K562 (cell line): ENCODE measurements around the gene IFNGR2. TPM values are rescaled to one million over a fixed set of nuclear protein-coding genes. Genes with fewer than 3 reads are reported as not detected.

Experiments used
- ATAC-seq: fragments of 200-7000 bp; cut with Tn5 transposase; 3 replicates; pipeline ENCODE4 v1.9.1; 2020; ENCODE audit warnings: moderate library complexity
- BruUV-seq: library from RNA; stranded (reverse); fragments of 400-500 nt; replicated peaks from 2 replicates; lab custom pipeline; 2021; lab: Mats Ljungman, UMichigan
- CTCF ChIA-PET: fragments of 300-600 bp; formaldehyde crosslinking; extraction: SDS; loops from one replicate; lab custom pipeline; 2021; ENCODE audit warnings: low intra/inter-chr PET ratio; lab: Yijun Ruan, JAX
- POLR2A ChIA-PET: fragments of 300-600, 350-650 bp; sonication (Branson Sonifier 250); formaldehyde crosslinking; extraction: SDS; loops from one replicate; lab custom pipeline; 2021; ENCODE audit warnings: antibody characterized with exemption, inconsistent platforms; lab: Yijun Ruan, JAX
- DNase-seq, 4 experiments: peaks; one replicate each; pipeline versions ENCODE4 v3.0.0 to v3.0.0-alpha.2; 2011 to 2018; ENCODE audit warnings: low spot score in 3 of 4, mixed read lengths in 3 of 4; ENCODE audit errors: extremely low read depth in 1 of 4
- FAIRE-seq: peaks from 2 replicates; lab custom pipeline; 2011; peaks lifted over from hg19 to GRCh38; lab: Jason Lieb, UNC
- H2AFZ ChIP-seq: 2 replicates; pipeline ENCODE4 v1.6.0; 2011; ENCODE audit warnings: low read depth, low read length, control low read depth, inconsistent platforms
- H3K27ac ChIP-seq: fragments of 200-600 bp; 3 replicates; pipeline ENCODE4 v1.8.0; 2011; ENCODE audit warnings: low read depth, mild to moderate bottlenecking, control low read depth, inconsistent platforms, low read length, moderate library complexity, mixed read lengths; ENCODE audit errors: extremely low read depth
- H3K27me3 ChIP-seq, 2 experiments: fragments of 300-600 bp in 1 of 2; 2 replicates in 1 of 2; 3 replicates in 1 of 2; pipeline versions ENCODE4 v1.6.0 to v1.8.0; 2011; ENCODE audit warnings: inconsistent platforms in 2 of 2, low read length in 2 of 2, mild to moderate bottlenecking in 1 of 2, mixed read lengths in 1 of 2, moderate library complexity in 1 of 2; ENCODE audit not compliant: control insufficient read depth in 2 of 2, insufficient read depth in 2 of 2
- H3K36me3 ChIP-seq: fragments of 300-600 bp; 3 replicates; pipeline ENCODE4 v1.8.0; 2011; ENCODE audit warnings: mild to moderate bottlenecking, low read length, inconsistent platforms; ENCODE audit not compliant: control insufficient read depth, insufficient read depth
- H3K4me1 ChIP-seq, 2 experiments: fragments of 200-600 bp in 1 of 2; replicated peaks in 1 of 2; 2 replicates in 1 of 2; 3 replicates in 1 of 2; pipeline versions ENCODE4 v1.5.1 to v1.8.0; 2011; ENCODE audit warnings: inconsistent platforms in 2 of 2, low read length in 2 of 2, mild to moderate bottlenecking in 1 of 2, mixed read lengths in 1 of 2, moderate library complexity in 1 of 2; ENCODE audit not compliant: control insufficient read depth in 2 of 2, insufficient read depth in 2 of 2
- H3K4me2 ChIP-seq: 2 replicates; pipeline ENCODE4 v1.6.1; 2011; ENCODE audit warnings: low read length, control low read depth, inconsistent platforms, mixed read lengths; ENCODE audit not compliant: insufficient read depth
- H3K4me3 ChIP-seq: fragments of 200-600 bp; sonication (generic), shearing (Covaris generic); 2 replicates; pipeline ENCODE4 v1.5.1; 2016; ENCODE audit warnings: control low read depth, inconsistent platforms
- H3K79me2 ChIP-seq: fragments of 200-600 bp; 3 replicates; pipeline ENCODE4 v1.8.0; 2011; ENCODE audit warnings: low read length, inconsistent platforms; ENCODE audit not compliant: control insufficient read depth, insufficient read depth
- H3K9ac ChIP-seq, 2 experiments: 2 replicates each; pipeline versions ENCODE4 v1.6.0 to v1.6.1; 2011; ENCODE audit warnings: low read depth in 2 of 2, low read length in 2 of 2, control low read depth in 1 of 2, inconsistent platforms in 1 of 2, mild to moderate bottlenecking in 1 of 2, mixed read lengths in 1 of 2; ENCODE audit not compliant: insufficient read depth in 1 of 2
- H3K9me1 ChIP-seq: one replicate; pipeline ENCODE4 v1.6.0; 2011; ENCODE audit warnings: inconsistent platforms, mild to moderate bottlenecking, low read length, moderate library complexity; ENCODE audit not compliant: control insufficient read depth, insufficient read depth
- H3K9me3 ChIP-seq: replicated peaks from 2 replicates; pipeline ENCODE4 v1.5.1; 2011; ENCODE audit warnings: low read depth, low read length, inconsistent platforms; ENCODE audit not compliant: control insufficient read depth, insufficient read depth
- H4K20me1 ChIP-seq: replicated peaks from 2 replicates; pipeline ENCODE4 v1.6.1; 2011; ENCODE audit warnings: low read length, inconsistent platforms, mixed read lengths; ENCODE audit not compliant: control insufficient read depth, insufficient read depth
- BCOR ChIP-seq: fragments of 450-650 bp; IDR thresholded peaks from 2 replicates; pipeline ENCODE4 v1.6.1; 2016
- BRCA1 ChIP-seq, 2 experiments: fragments of 450-650 bp in 1 of 2; sonication (generic) in 1 of 2; formaldehyde crosslinking in 1 of 2; IDR thresholded peaks; 2 replicates each; pipeline versions ENCODE4 v1.5.0 to v1.6.1; 2017 to 2020; ENCODE audit warnings: mild to moderate bottlenecking in 1 of 2, missing genetic modification reagents in 1 of 2
- CEBPG ChIP-seq, 3 experiments: fragments of 200-800 bp in 1 of 3; sonication (Bioruptor generic) in 1 of 3; sonication (generic) in 1 of 3; formaldehyde crosslinking in 1 of 3; IDR thresholded peaks in 2 of 3; conservative IDR thresholded peaks in 1 of 3; 2 replicates each; pipeline versions ENCODE4 v1.6.1 to v1.8.0; 2016 to 2022; ENCODE audit warnings: missing compliant biosample characterization in 2 of 3, missing genetic modification characterization in 2 of 3, mild to moderate bottlenecking in 1 of 3, missing genetic modification reagents in 1 of 3
- ETV6 ChIP-seq, 3 experiments: fragments of 150-350 bp in 1 of 3; sonication (generic) in 1 of 3; formaldehyde crosslinking in 1 of 3; IDR thresholded peaks; 2 replicates each; pipeline versions ENCODE4 v1.6.1 to v1.8.0; 2014 to 2022; ENCODE audit warnings: borderline replicate concordance in 2 of 3, low read depth in 2 of 3, antibody characterized with exemption in 1 of 3, low read length in 1 of 3, mild to moderate bottlenecking in 1 of 3, missing genetic modification reagents in 1 of 3
- FOXK1 ChIP-seq: sonication (generic); formaldehyde crosslinking; IDR thresholded peaks from 2 replicates; pipeline ENCODE4 v1.8.0; 2022; ENCODE audit warnings: missing genetic modification reagents, mild to moderate bottlenecking, borderline replicate concordance
- GATA2 ChIP-seq: sonication (generic); formaldehyde crosslinking; IDR thresholded peaks from 2 replicates; pipeline ENCODE4 v1.4.0; 2020; ENCODE audit warnings: mild to moderate bottlenecking, missing genetic modification reagents
- JUN ChIP-seq, 2 experiments: sonication (generic) in 1 of 2; formaldehyde crosslinking in 1 of 2; IDR thresholded peaks; 2 replicates each; pipeline versions ENCODE4 v1.6.1 to v1.8.0; 2012 to 2022; ENCODE audit warnings: borderline replicate concordance in 2 of 2, mild to moderate bottlenecking in 2 of 2, improper control_type of control experiment in 1 of 2, low read depth in 1 of 2, low read length in 1 of 2, missing genetic modification reagents in 1 of 2
- KLF13 ChIP-seq: fragments of 450-650 bp; IDR thresholded peaks from 2 replicates; pipeline ENCODE4 v1.6.1; 2016; ENCODE audit warnings: missing genetic modification characterization, low read depth, mild to moderate bottlenecking, missing compliant biosample characterization, moderate library complexity, borderline replicate concordance
- MAFK ChIP-seq: IDR thresholded peaks from 2 replicates; pipeline ENCODE4 v1.6.1; 2011; ENCODE audit warnings: low read length, improper control_type of control experiment
- MEIS2 ChIP-seq: fragments of 450-650 bp; IDR thresholded peaks from 2 replicates; pipeline ENCODE4 v1.6.1; 2014; ENCODE audit warnings: mild to moderate bottlenecking; ENCODE audit not compliant: partially characterized antibody
- NBN ChIP-seq: fragments of 450-650 bp; IDR thresholded peaks from 2 replicates; pipeline ENCODE4 v1.6.1; 2016; ENCODE audit warnings: low read depth, mild to moderate bottlenecking
- POLR2AphosphoS2 ChIP-seq: IDR thresholded peaks from 2 replicates; pipeline ENCODE4 v1.6.1; 2012; ENCODE audit warnings: low read length, improper control_type of control experiment
- RBM25 ChIP-seq: fragments of 200-400 bp; formaldehyde crosslinking; IDR thresholded peaks from 2 replicates; pipeline ENCODE4 v1.6.1; 2018; ENCODE audit warnings: low read length, low read depth, moderate library complexity; ENCODE audit not compliant: severe bottlenecking
- SMC3 ChIP-seq: conservative IDR thresholded peaks from 2 replicates; pipeline ENCODE4 v1.6.1; 2011; ENCODE audit warnings: low read depth, low read length, improper control_type of control experiment; ENCODE audit not compliant: insufficient read depth
- SRSF7 ChIP-seq: fragments of 200-400 bp; formaldehyde crosslinking; optimal IDR thresholded peaks from 2 replicates; pipeline ENCODE3; 2017; ENCODE audit warnings: mild to moderate bottlenecking, low read depth, low read length
- ZBTB1 ChIP-seq: sonication (generic); formaldehyde crosslinking; IDR thresholded peaks from 2 replicates; pipeline ENCODE4 v1.8.1; 2023; ENCODE audit warnings: missing genetic modification reagents, low read depth, mild to moderate bottlenecking, borderline replicate concordance
- ZC3H4 ChIP-seq: sonication (generic); formaldehyde crosslinking; IDR thresholded peaks from 2 replicates; pipeline ENCODE4 v1.9.0; 2021; ENCODE audit warnings: missing genetic modification reagents, borderline replicate concordance
- ZNF41 ChIP-seq: fragments of 250-450 bp; sonication (Bioruptor Pico); conservative IDR thresholded peaks from 2 replicates; pipeline ENCODE4 v1.4.0; 2020; ENCODE audit warnings: mild to moderate bottlenecking
- ZNF766 ChIP-seq: fragments of 200-800 bp; sonication (Bioruptor generic); conservative IDR thresholded peaks from 2 replicates; pipeline ENCODE4 v1.6.1; 2016; ENCODE audit warnings: missing genetic modification characterization, missing compliant biosample characterization
- whole genome bisulfite sequencing: fragments of 100-300 bp; shearing (Covaris generic); methylation state at CpG from one replicate; pipeline ENCODE4 v1.1.6; 2016; ENCODE audit warnings: low coverage, mixed read lengths; ENCODE audit not compliant: insufficient coverage; ENCODE audit errors: missing lambda C conversion rate; 5-methylcytosine and 5-hydroxymethylcytosine counted together
- in situ Hi-C: fragments of 300-500 bp; cut with MboI; formaldehyde crosslinking; loops from 4 replicates; pipeline ENCODE4 v1.15.0; 2018; ENCODE audit warnings: inconsistent platforms, mixed read lengths
- intact Hi-C: fragments of 100-400 bp; cut with micrococcal nuclease; formaldehyde crosslinking; loops from 2 replicates; pipeline ENCODE4 v1.14.2; 2022
- polyA plus RNA-seq, 8 experiments: library from polyadenylated mRNA; depleted of rRNA in 4 of 8; stranded (reverse) in 5 of 8; unstranded in 3 of 8; fragments of >200 nt; fragmentation: Nextera tagmentation in 2 of 8; fragmentation: Illumina TruSeq in 1 of 8; extraction: Ambion mirVana in 2 of 8; extraction: Trizol in 1 of 8; gene quantifications; 2 replicates each; pipeline versions ENCODE4 v1.2.1 to v1.2.3, GENCODE V29; 2011 to 2014; ENCODE audit warnings: inconsistent platforms in 1 of 8, missing spikeins in 1 of 8
- total RNA-seq, 7 experiments: library from RNA; depleted of rRNA in 6 of 7; stranded (reverse); fragments of >200 nt in 6 of 7; fragmentation: Illumina TruSeq in 2 of 7; extraction: Trizol in 2 of 7; gene quantifications; 2 replicates each; pipeline versions ENCODE4 v1.2.1 to v1.2.3, GENCODE V29; 2011 to 2021; ENCODE audit warnings: low replicate concordance in 1 of 7
- TF ChIP-seq, protein P1 (sequence below): fragments of 250-450 bp; sonication (Bioruptor Pico); IDR thresholded peaks from 2 replicates; pipeline ENCODE4 v1.8.0; 2021; ENCODE audit warnings: mild to moderate bottlenecking, moderate library complexity

Gene IFNGR2
- total and polyA plus RNA-seq, 9 of the 15 experiments (the other 6 are each of a cell fraction or from before 2014, with no cell fraction given) = 6.7 to 58.0 (median 28.5) TPM

GRCh38 chr21:33370305-33370704 is 32.9 kb upstream of the IFNGR2 start:
- FAIRE-seq (no peak), DNase-seq (no peak), ATAC-seq (no peak)
- H2AFZ ChIP-seq = no peak overlapping the region
- H3K9me1 ChIP-seq = no peaks in the 10 kb centered on the region
- in situ Hi-C loops = no loop called here
- ChIA-PET POLR2A (interaction anchor here (0.6 to 2.2 kb wide), 3 partner anchors 9 to 764 kb away, joined by 3 to 12 read pairs (median 3); no protein-coding TSS in a partner anchor), CTCF (no interaction called here)
- no peak overlapping the region for H3K27ac ChIP-seq
- H3K4me3 ChIP-seq = no peak overlapping the region
- intact Hi-C loops = loop anchor here (10.0 kb wide), 1 partner anchor 536 kb away; no protein-coding TSS in a partner anchor
- H3K36me3 ChIP-seq = no peaks in the 10 kb centered on the region
- H3K79me2 ChIP-seq = no peaks in the 10 kb centered on the region
- no peaks in the 10 kb centered on the region for H3K27me3 ChIP-seq
- WGBS = 29% methylated on average over 2 of the region's 2 CpGs
- peaks cover 17% of the 10 kb centered on the region for H3K9me3 ChIP-seq
- BruUV-seq = no TSS peak
- H3K9ac ChIP-seq = no peak overlapping the region
- H3K4me1 ChIP-seq = peaks cover 4% of the 10 kb centered on the region in 2 experiments; a peak in 2 of 5 replicates
- H4K20me1 ChIP-seq = no peaks in the 10 kb centered on the region
- TF ChIP-seq ZNF41 (CRISPR knock-in tag) (no peak), GATA2 (no peak), BCOR (no peak), SMC3 (no peak), RBM25 (no peak), SRSF7 (no peak), ZBTB1 (CRISPR knock-in tag) (no peak), CEBPG (CRISPR knock-in tag; IDR thresholded peaks at IDR 0.05) (no peak), CEBPG (tag; conservative IDR thresholded peaks at IDR 0.05 in 1 of 2, IDR thresholded peaks at IDR 0.05 in 1 of 2) (no peak), MEIS2 (no peak), ZC3H4 (CRISPR knock-in tag) (no peak), ETV6 (IDR thresholded peaks at IDR 0.05; ENCODE audit: borderline replicate concordance in 1 of 2, low read depth in 2 of 2, low read length in 1 of 2) (no peak), ETV6 (CRISPR knock-in tag; IDR thresholded peaks at IDR 0.05; ENCODE audit: borderline replicate concordance) (no peak), ZNF766 (CRISPR knock-in tag) (no peak), FOXK1 (CRISPR knock-in tag) (no peak), MAFK (no peak), JUN (IDR thresholded peaks at IDR 0.05; ENCODE audit: borderline replicate concordance, low read depth, low read length) (no peak), JUN (CRISPR knock-in tag; IDR thresholded peaks at IDR 0.05; ENCODE audit: borderline replicate concordance) (no peak), BRCA1 (IDR thresholded peaks at IDR 0.05) (no peak), BRCA1 (CRISPR knock-in tag; IDR thresholded peaks at IDR 0.05) (no peak), KLF13 (tag) (no peak), NBN (no peak), POLR2AphosphoS2 (no peak)
- TF ChIP-seq, protein P1, sequence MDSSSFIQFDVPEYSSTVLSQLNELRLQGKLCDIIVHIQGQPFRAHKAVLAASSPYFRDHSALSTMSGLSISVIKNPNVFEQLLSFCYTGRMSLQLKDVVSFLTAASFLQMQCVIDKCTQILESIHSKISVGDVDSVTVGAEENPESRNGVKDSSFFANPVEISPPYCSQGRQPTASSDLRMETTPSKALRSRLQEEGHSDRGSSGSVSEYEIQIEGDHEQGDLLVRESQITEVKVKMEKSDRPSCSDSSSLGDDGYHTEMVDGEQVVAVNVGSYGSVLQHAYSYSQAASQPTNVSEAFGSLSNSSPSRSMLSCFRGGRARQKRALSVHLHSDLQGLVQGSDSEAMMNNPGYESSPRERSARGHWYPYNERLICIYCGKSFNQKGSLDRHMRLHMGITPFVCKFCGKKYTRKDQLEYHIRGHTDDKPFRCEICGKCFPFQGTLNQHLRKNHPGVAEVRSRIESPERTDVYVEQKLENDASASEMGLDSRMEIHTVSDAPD = no peak
- H3K4me2 ChIP-seq = no peak overlapping the region
